ENCODE results near the gene SHC4.
A peak's percentile ranks its signal among the peaks of the same experiment; 100 is the strongest.
"Not testable (repeated sequence)": the region's sequence is repeated elsewhere in the genome, so short reads cannot be mapped to it uniquely, and the experiment has no call there.

The SHC4 gene

GRCh38 chr15:48877630-48878595 is 85.8 kb downstream of the SHC4 start, which contains the start of gene EID1:
Gene EID1, plus strand, starts transcription at chr15:48878134. Its CDS starts 43 bp downstream, at chr15:48878177.
- DNase-seq = peak; percentile 95

- DNase-seq = no peak
Measured at GRCh38 chr15:48876057-48876456, 87.7 kb downstream of the SHC4 start.

GRCh38 chr15:48875241-48875960 is 88.3 kb downstream of the SHC4 start:
- DNase-seq = no peak

- DNase-seq = no peak
Measured at GRCh38 chr15:48872632-48873031, 91.1 kb downstream of the SHC4 start.

- no peak for DNase-seq
Measured at GRCh38 chr15:48871542-48871941, 92.2 kb downstream of the SHC4 start.

GRCh38 chr15:48869966-48870365 is 93.8 kb downstream of the SHC4 start:
- DNase-seq = no peak

GRCh38 chr15:48868536-48868935 is 95.2 kb downstream of the SHC4 start:
- no peak for DNase-seq

- DNase-seq = no peak
Measured at GRCh38 chr15:48868023-48868422, 95.7 kb downstream of the SHC4 start.

GRCh38 chr15:48866141-48866563 is 97.6 kb downstream of the SHC4 start:
- DNase-seq = no peak

GRCh38 chr15:48865370-48866079 is 98.2 kb downstream of the SHC4 start:
- no peak for DNase-seq

- DNase-seq = no peak
Measured at GRCh38 chr15:48862705-48863104, 101.0 kb downstream of the SHC4 start.

- no peak for DNase-seq
Measured at GRCh38 chr15:48861813-48862431, 101.8 kb downstream of the SHC4 start.

GRCh38 chr15:48859426-48859825 is 104.3 kb downstream of the SHC4 start:
- no peak for DNase-seq

- DNase-seq = no peak
Measured at GRCh38 chr15:48858401-48858800, 105.3 kb downstream of the SHC4 start.

- DNase-seq = no peak
Measured at GRCh38 chr15:48856942-48857341, 106.8 kb downstream of the SHC4 start.

GRCh38 chr15:48855501-48856440 is 107.9 kb downstream of the SHC4 start:
- DNase-seq = no peak

- not testable (repeated sequence) for DNase-seq
Measured at GRCh38 chr15:48854434-48854833, 109.3 kb downstream of the SHC4 start.

GRCh38 chr15:48851956-48852355 is 111.8 kb downstream of the SHC4 start:
- DNase-seq = no peak

- DNase-seq = no peak
Measured at GRCh38 chr15:48850648-48851047, 113.1 kb downstream of the SHC4 start.

- no peak for DNase-seq
Measured at GRCh38 chr15:48845123-48845522, 118.6 kb downstream of the SHC4 start.

GRCh38 chr15:48842501-48842900 is 121.2 kb downstream of the SHC4 start:
- DNase-seq = no peak

- DNase-seq = no peak
Measured at GRCh38 chr15:48834756-48835155, 129.0 kb downstream of the SHC4 start.
